Ovary (tissue), 9 donors: ENCODE data around the gene PROKR2. TPM values are rescaled to one million over a fixed set of nuclear protein-coding genes. Genes with fewer than 3 reads are reported as not detected.

Source experiments
- DNase-seq, 5 donors: peaks; one replicate each; pipeline ENCODE4 v3.0.0-alpha.2; 2019 to 2020
- H3K27ac ChIP-seq, 2 donors: fragments of 200-600 bp; one replicate each; pipeline versions ENCODE4 v1.5.1 to v1.8.0; 2019 to 2022
- H3K27me3 ChIP-seq: fragments of 200-600 bp; one replicate; pipeline ENCODE4 v1.8.0; 2022
- H3K36me3 ChIP-seq: fragments of 200-600 bp; sonication (generic); one replicate; pipeline ENCODE4 v1.5.1; 2019
- H3K4me1 ChIP-seq: one replicate; pipeline ENCODE4 v1.8.1; 2013; ENCODE audit warnings: mild to moderate bottlenecking, moderate library complexity; ENCODE audit not compliant: insufficient read depth
- H3K4me3 ChIP-seq: fragments of 200-600 bp; sonication (generic); one replicate; pipeline ENCODE4 v1.5.1; 2017
- H3K9me3 ChIP-seq, 2 donors: fragments of 200-600 bp in 1 of 2; sonication (generic) in 1 of 2; one replicate each; pipeline versions ENCODE4 v1.5.1 to v1.8.1; 2013 to 2019; ENCODE audit warnings: mild to moderate bottlenecking in 1 of 2, moderate library complexity in 1 of 2
- EP300 ChIP-seq: sonication (generic); formaldehyde crosslinking; IDR thresholded peaks from one replicate; pipeline ENCODE4 v1.6.1; 2017; ENCODE audit warnings: antibody characterized with exemption
- POLR2A ChIP-seq: fragments of 450-650 bp; IDR thresholded peaks from one replicate; pipeline ENCODE4 v1.6.1; 2017; ENCODE audit warnings: antibody characterized with exemption, mild to moderate bottlenecking, moderate library complexity
- whole genome bisulfite sequencing, 3 donors: extraction: QIAGEN DNeasy Blood & Tissue Kit in 1 of 3; methylation state at CpG; one replicate each; pipeline versions ENCODE4 v1.1.5 to v1.1.7; 2013 to 2017; 5-methylcytosine and 5-hydroxymethylcytosine counted together
- intact Hi-C, 4 donors: fragments of 100-400 bp; cut with DNase I; formaldehyde crosslinking; loops; one replicate each; pipeline versions ENCODE4 v1.11.0 to v1.15.1; 2022 to 2023
- polyA plus RNA-seq, 2 donors: library from polyadenylated mRNA; stranded (reverse); fragments of 200-250 nt in 1 of 2; fragments of 350-450 nt in 1 of 2; fragmentation: Illumina TruSeq in 1 of 2; extraction: RNeasy Lipid Tissue Mini Kit (QIAGEN cat#74804) in 1 of 2; gene quantifications; one replicate each; pipeline ENCODE4 v1.2.3, GENCODE V29; 2013 to 2014
- total RNA-seq, 7 donors: library from RNA; depleted of rRNA in 2 of 7; stranded (reverse); fragments of >200 nt in 2 of 7; fragmentation: NEBNext Ultra II Directional in 3 of 7; extraction: Animal tissue kit (Norgen Biotek cat#: 25700) in 3 of 7; gene quantifications; one replicate each; pipeline versions ENCODE4 v1.1.0 to v1.2.4, GENCODE V29; 2016 to 2023
- TF ChIP-seq, protein P1 (sequence below), 3 donors: fragments of 450-650 bp in 2 of 3; fragments of 200-600 bp in 1 of 3; IDR thresholded peaks; one replicate each; pipeline versions ENCODE4 v1.5.1 to v1.8.0; 2016 to 2022; ENCODE audit warnings: antibody characterized with exemption in 3 of 3, mild to moderate bottlenecking in 1 of 3
- donor health status: DM: no; HTN: no; CAD: no; lungs with moderate emphysema.
- donor health status: DM: no; HTN: no; CAD: no.
- donor health status: Bipolar disorder and iron deficiency.
- donor health status: DM: yes; HTN: yes; CAD: no.
- donor health status: DM: no; HTN: no; CAD: no.
- donor health status: DM: yes; HTN: yes; CAD: no.

PROKR2 gene
- total and polyA plus RNA-seq, 9 donors, result not detected

DNA sequence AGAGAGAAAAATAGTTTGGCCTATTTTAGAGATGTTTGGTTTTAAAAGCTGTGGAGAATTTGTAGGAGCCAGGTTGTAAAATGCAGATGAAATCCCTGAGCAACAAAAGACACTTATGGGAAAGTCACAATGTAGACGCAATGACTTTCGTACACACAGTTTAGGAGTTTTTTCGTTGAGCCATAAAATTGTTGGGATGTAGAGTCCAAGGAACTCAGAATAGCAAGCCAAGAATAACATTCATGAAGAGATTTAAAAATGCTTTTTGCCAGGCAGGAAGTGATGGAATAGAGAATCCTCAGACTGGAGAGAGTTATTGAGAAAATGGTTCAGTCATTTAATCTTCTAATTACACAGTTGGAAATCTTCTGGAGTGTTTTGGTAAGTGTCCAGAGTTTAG lies 11.5 kb upstream of the PROKR2 start:
- Histone ChIP-seq H3K4me3 (no peak overlapping the region), H3K36me3 (no peaks in the 10 kb centered on the region), H3K27me3 (no peaks in the 10 kb centered on the region), H3K9me3 (no peaks in the 10 kb centered on the region), H3K27ac (no peak overlapping the region), H3K4me1 (no peaks in the 10 kb centered on the region)
- WGBS, 3 donors, result 41 to 47% (median 42%) methylated on average over 3 of the region's 3 CpGs
- intact Hi-C loops, result no loop called here
- no peak for DNase-seq
- TF ChIP-seq POLR2A (no peak), EP300 (no peak)
- TF ChIP-seq, protein P1, sequence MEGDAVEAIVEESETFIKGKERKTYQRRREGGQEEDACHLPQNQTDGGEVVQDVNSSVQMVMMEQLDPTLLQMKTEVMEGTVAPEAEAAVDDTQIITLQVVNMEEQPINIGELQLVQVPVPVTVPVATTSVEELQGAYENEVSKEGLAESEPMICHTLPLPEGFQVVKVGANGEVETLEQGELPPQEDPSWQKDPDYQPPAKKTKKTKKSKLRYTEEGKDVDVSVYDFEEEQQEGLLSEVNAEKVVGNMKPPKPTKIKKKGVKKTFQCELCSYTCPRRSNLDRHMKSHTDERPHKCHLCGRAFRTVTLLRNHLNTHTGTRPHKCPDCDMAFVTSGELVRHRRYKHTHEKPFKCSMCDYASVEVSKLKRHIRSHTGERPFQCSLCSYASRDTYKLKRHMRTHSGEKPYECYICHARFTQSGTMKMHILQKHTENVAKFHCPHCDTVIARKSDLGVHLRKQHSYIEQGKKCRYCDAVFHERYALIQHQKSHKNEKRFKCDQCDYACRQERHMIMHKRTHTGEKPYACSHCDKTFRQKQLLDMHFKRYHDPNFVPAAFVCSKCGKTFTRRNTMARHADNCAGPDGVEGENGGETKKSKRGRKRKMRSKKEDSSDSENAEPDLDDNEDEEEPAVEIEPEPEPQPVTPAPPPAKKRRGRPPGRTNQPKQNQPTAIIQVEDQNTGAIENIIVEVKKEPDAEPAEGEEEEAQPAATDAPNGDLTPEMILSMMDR (IDR thresholded peaks at IDR 0.05), result no peak

DNA sequence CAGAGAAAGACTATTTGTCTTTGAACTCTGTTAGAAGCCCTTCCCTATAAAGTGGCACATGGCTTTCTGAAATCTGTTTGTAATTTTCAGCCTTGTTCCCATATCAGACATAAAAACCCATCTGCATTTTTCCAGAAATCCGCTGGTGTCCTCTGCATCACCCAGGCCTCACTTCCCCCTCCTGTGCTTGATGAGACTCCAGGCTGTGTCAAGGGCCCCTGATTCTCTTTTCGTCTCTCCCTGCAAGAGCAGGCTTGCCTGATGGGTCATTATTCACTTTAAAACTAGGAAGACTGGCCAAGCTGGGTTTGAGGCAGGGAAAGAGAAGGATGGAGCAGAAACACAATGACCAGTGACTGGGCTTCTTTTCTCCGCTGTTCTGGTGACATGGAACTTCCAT lies 10.6 kb upstream of the PROKR2 start:
- Histone ChIP-seq H3K36me3 (no peaks in the 10 kb centered on the region), H3K9me3 (no peaks in the 10 kb centered on the region), H3K27me3 (no peaks in the 10 kb centered on the region), H3K27ac (no peak overlapping the region), H3K4me3 (no peak overlapping the region), H3K4me1 (no peaks in the 10 kb centered on the region)
- WGBS, 3 donors, result 50 to 68% (median 65%) methylated on average over 3 of the region's 3 CpGs
- TF ChIP-seq EP300 (no peak), POLR2A (no peak)
- TF ChIP-seq, protein P1 (IDR thresholded peaks at IDR 0.05), result no peak
- no peak for DNase-seq
- intact Hi-C loops, result no loop called here

DNA sequence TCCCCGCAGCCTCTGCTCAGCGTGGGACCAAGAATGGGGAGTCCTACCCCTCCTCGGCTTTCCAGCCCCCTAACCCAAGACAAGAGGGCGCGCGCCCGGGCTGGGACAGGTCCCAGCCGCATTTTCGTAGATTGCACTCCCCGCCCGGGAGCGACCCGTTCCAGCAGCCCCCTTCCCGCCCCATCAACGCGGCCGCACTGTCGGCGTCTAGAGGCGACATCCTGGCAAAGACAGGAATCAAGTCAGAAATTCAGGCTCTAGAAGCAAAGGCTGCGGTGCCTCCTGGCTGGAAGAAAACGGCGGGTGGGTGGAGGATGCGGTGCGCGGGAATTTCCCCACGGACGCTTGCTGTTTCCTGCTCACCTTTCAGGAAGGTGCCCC lies 957 bp downstream of the PROKR2 start:
- TF ChIP-seq, protein P1 (IDR thresholded peaks at IDR 0.05), result no peak
- no peak for TF ChIP-seq POLR2A
- TF ChIP-seq EP300, result no peak
- H3K27me3 ChIP-seq, result no peaks in the 10 kb centered on the region

DNA sequence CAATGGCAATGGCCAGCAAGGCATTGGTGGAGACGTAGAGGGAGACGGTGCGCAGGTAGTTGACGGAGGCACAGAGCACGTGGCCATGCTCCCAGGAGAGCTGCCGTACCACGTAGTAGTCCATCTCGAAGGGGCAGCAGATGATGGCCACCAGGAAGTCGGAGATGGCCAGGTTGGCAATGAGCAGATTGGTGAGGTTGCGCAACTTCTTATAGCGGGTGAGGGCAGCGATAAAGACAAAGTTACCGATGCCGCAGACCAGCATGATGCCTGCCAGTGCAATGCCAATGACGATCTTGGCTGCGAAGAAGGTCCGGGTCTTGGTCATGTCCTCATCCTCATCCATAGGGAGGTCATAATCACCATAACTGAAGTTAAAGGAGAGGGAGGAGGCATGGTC lies 2.8 kb downstream of the PROKR2 start:
- no peak for DNase-seq
- H3K27me3 ChIP-seq, result no peaks in the 10 kb centered on the region
- 94% methylated on average over 17 of the region's 17 CpGs for WGBS, 3 donors

More for the DNA sequence above, 957 bp downstream of the PROKR2 start:
- Histone ChIP-seq H3K4me3 (no peak overlapping the region), H3K36me3 (no peaks in the 10 kb centered on the region), H3K9me3 (no peaks in the 10 kb centered on the region), H3K27ac (no peak overlapping the region), H3K4me1 (no peaks in the 10 kb centered on the region)
- intact Hi-C loops, result no loop called here
- WGBS, 3 donors, result 0 to 2% (median 0%) methylated on average over 27 to 28 of the region's 28 CpGs
- DNase-seq, result no peak

More for the DNA sequence above, 2.8 kb downstream of the PROKR2 start:
- H3K4me3 ChIP-seq, result no peak overlapping the region
- no peaks in the 10 kb centered on the region for H3K4me1 ChIP-seq
- no peaks in the 10 kb centered on the region for H3K36me3 ChIP-seq
- intact Hi-C loops, result no loop called here
- TF ChIP-seq, protein P1 (IDR thresholded peaks at IDR 0.05), result no peak
- TF ChIP-seq EP300 (no peak), POLR2A (no peak)
- no peaks in the 10 kb centered on the region for H3K9me3 ChIP-seq
- no peak overlapping the region for H3K27ac ChIP-seq
